SK-N-SH treated with all-trans-retinoic acid at 6 μM for 48 hours (cell line): Measurements from ENCODE around the gene FGD3.

Experiments used
- CSDC2 ChIP-seq: fragments of 250-450 bp; sonication (Bioruptor Pico); IDR thresholded peaks from 2 replicates; pipeline ENCODE4 v1.5.0; 2020; ENCODE audit warnings: mild to moderate bottlenecking, moderate library complexity
- ESRRG ChIP-seq: fragments of 250-450 bp; sonication (Bioruptor Pico); IDR thresholded peaks from 2 replicates; pipeline ENCODE4 v1.6.1; 2021; ENCODE audit warnings: mild to moderate bottlenecking
- GLIS3 ChIP-seq: fragments of 250-450 bp; sonication (Bioruptor Pico); IDR thresholded peaks from 2 replicates; pipeline ENCODE4 v1.5.0; 2020; ENCODE audit warnings: mild to moderate bottlenecking, moderate library complexity
- PATZ1 ChIP-seq: fragments of 250-450 bp; sonication (Bioruptor Pico); IDR thresholded peaks from 2 replicates; pipeline ENCODE4 v1.8.0; 2020; ENCODE audit warnings: mild to moderate bottlenecking, moderate library complexity, borderline replicate concordance
- PPARA ChIP-seq: fragments of 250-450 bp; sonication (Bioruptor Pico); IDR thresholded peaks from 2 replicates; pipeline ENCODE4 v1.5.0; 2020; ENCODE audit warnings: mild to moderate bottlenecking, borderline replicate concordance
- TOX ChIP-seq: fragments of 250-450 bp; sonication (Bioruptor Pico); IDR thresholded peaks from 2 replicates; pipeline ENCODE4 v1.8.0; 2021; ENCODE audit warnings: mild to moderate bottlenecking, moderate library complexity, borderline replicate concordance
- ZFP3 ChIP-seq: fragments of 250-450 bp; sonication (Bioruptor Pico); IDR thresholded peaks from 2 replicates; pipeline ENCODE4 v1.5.0; 2020; ENCODE audit warnings: mild to moderate bottlenecking, moderate library complexity
- ZFP30 ChIP-seq: fragments of 450-650 bp; formaldehyde crosslinking; IDR thresholded peaks from 2 replicates; pipeline ENCODE4 v1.5.0; 2022; ENCODE audit warnings: mild to moderate bottlenecking, moderate library complexity

GRCh38 chr9:92948632-92949031 lies 1.3 kb downstream of the FGD3 start:
- TF ChIP-seq TOX (CRISPR knock-in tag) = no peak
- TF ChIP-seq PATZ1 = no peak
- TF ChIP-seq ZFP30 (CRISPR knock-in tag) = no peak
- no peak for TF ChIP-seq ESRRG (CRISPR knock-in tag)
- TF ChIP-seq GLIS3 (CRISPR knock-in tag) = no peak
- TF ChIP-seq PPARA = no peak
- no peak for TF ChIP-seq ZFP3 (CRISPR knock-in tag)
- TF ChIP-seq CSDC2 (CRISPR knock-in tag) = no peak
